ENCODE measurements around the gene JAK1. TPM values are rescaled to one million over a fixed set of nuclear protein-coding genes. Genes with fewer than 3 reads are reported as not detected.
A peak's percentile ranks its signal among the peaks of the same experiment; 100 is the strongest.

Gene JAK1
- total RNA-seq, result 10 to 100 TPM; 48.0 to 71.6 (median 66.5) TPM
- long read RNA-seq, partial matches to known transcripts, result 15 of 18 reads
- long read RNA-seq, other reads (novel, unspliced or antisense), result 3 of 18 reads

DNA sequence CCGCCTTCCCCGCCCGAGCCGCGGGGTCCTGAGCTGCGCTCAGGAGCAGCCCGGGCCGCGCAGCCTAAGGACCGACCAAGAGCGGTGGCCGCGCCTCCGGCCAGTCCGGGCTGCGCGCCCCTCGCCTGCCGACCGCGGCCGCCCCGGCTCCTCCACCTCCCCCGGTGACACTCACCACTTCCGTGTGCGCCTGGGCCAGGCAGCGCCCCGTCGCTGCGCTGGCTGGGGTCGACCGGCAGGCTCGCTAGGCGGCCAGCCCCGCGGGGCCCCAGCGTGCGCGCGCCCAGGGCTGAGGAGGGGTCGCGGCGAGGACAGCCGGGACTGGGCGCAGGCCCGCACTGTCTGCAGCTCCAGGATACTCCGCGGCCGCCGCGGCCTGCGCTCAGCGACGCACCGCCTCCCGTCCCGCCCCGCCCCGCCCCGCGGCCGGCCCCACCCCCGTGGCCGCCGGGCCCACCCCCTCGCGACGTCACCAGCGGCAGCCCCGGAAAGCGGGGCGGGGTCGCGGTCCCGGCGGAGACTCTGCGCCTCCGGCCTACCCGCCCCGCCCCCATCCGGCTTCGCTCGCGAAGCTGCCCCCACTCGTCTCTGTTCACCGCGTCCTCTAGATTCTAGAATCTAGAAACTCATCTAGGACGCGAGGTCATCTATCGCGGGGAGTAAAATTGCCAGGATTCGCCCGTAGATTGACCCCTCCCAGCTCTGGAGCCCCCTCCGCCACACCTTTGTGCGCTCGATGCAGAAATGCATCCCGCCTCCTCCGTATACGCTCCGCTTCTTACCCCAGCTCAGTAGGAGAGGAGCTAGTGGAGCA is at the start of gene JAK1:
JAK1 (minus strand) TSS at position 392 of the 814 bp plus-strand sequence. CDS start 80,285 bp downstream, outside the sequence.
- peak; percentile 97 for TF ChIP-seq POLR2A (IDR thresholded peaks at IDR 0.05)
- TF ChIP-seq, protein P1, sequence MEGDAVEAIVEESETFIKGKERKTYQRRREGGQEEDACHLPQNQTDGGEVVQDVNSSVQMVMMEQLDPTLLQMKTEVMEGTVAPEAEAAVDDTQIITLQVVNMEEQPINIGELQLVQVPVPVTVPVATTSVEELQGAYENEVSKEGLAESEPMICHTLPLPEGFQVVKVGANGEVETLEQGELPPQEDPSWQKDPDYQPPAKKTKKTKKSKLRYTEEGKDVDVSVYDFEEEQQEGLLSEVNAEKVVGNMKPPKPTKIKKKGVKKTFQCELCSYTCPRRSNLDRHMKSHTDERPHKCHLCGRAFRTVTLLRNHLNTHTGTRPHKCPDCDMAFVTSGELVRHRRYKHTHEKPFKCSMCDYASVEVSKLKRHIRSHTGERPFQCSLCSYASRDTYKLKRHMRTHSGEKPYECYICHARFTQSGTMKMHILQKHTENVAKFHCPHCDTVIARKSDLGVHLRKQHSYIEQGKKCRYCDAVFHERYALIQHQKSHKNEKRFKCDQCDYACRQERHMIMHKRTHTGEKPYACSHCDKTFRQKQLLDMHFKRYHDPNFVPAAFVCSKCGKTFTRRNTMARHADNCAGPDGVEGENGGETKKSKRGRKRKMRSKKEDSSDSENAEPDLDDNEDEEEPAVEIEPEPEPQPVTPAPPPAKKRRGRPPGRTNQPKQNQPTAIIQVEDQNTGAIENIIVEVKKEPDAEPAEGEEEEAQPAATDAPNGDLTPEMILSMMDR (IDR thresholded peaks at IDR 0.05), result peak in 1 of 4 donors; percentile 14
- H3K9me3 ChIP-seq, result no peaks in the 10 kb centered on the region
- no peaks in the 10 kb centered on the region for H3K27me3 ChIP-seq
- peak within 1 kb of the TSS; percentile 92 to 99 (median 97) for H3K27ac ChIP-seq
- no peaks in the 10 kb centered on the region for H3K36me3 ChIP-seq
- peak within 1 kb of the TSS; percentile 73 to 96 (median 85) for H3K4me3 ChIP-seq
- DNase-seq, result peak; percentile 92 to 95 (median 93)
- intact Hi-C loops (cut with DNase I), result loop anchor here in 1 of 2 donors (10.0 kb wide), 1 partner anchor 72 kb away; no protein-coding TSS in a partner anchor
- H3K4me1 ChIP-seq, result peaks cover 0 to 23% (median 5%) of the 10 kb centered on the region in 4 donors
- under 1% methylated on average over 17 of the region's 100 CpGs for WGBS (ENCODE audit: insufficient coverage, low coverage, low lambda C conversion rate, missing lambda C conversion rate)
- peak; percentile 87 to 93 (median 90) for ATAC-seq

- no peak for TF ChIP-seq POLR2A (IDR thresholded peaks at IDR 0.05)
- TF ChIP-seq, protein P1 (IDR thresholded peaks at IDR 0.05), result no peak
- intact Hi-C loops (cut with DNase I), result no loop called here
- no peaks in the 10 kb centered on the region for H3K36me3 ChIP-seq
- no peaks in the 10 kb centered on the region for H3K4me1 ChIP-seq
- no peak for DNase-seq
- H3K4me3 ChIP-seq, result no peak overlapping the region
- H3K27me3 ChIP-seq, result no peaks in the 10 kb centered on the region
- ATAC-seq, result no peak
- H3K27ac ChIP-seq, result no peak overlapping the region
- H3K9me3 ChIP-seq, result no peaks in the 10 kb centered on the region
Observed at GRCh38 chr1:65014321-65014720, 48.0 kb upstream of the JAK1 start.

GRCh38 chr1:65011983-65012382 is 45.6 kb upstream of the JAK1 start:
- Histone ChIP-seq H3K27ac (no peak overlapping the region), H3K4me1 (no peaks in the 10 kb centered on the region), H3K27me3 (no peaks in the 10 kb centered on the region), H3K36me3 (no peaks in the 10 kb centered on the region), H3K4me3 (no peak overlapping the region), H3K9me3 (no peaks in the 10 kb centered on the region)
- ATAC-seq (no peak), DNase-seq (no peak)
- intact Hi-C loops (cut with DNase I), result no loop called here
- TF ChIP-seq, protein P1 (IDR thresholded peaks at IDR 0.05), result no peak
- TF ChIP-seq POLR2A (IDR thresholded peaks at IDR 0.05), result no peak
- WGBS (ENCODE audit: insufficient coverage, low coverage, low lambda C conversion rate, missing lambda C conversion rate), result 100% methylated on average over 2 of the region's 2 CpGs

- H3K4me1 ChIP-seq, result no peaks in the 10 kb centered on the region
- TF ChIP-seq, protein P1 (IDR thresholded peaks at IDR 0.05), result no peak
- no peak for TF ChIP-seq POLR2A (IDR thresholded peaks at IDR 0.05)
- H3K4me3 ChIP-seq, result no peak overlapping the region
- 70% methylated on average over 4 of the region's 5 CpGs for WGBS (ENCODE audit: insufficient coverage, low coverage, low lambda C conversion rate, missing lambda C conversion rate)
- no peaks in the 10 kb centered on the region for H3K27me3 ChIP-seq
- intact Hi-C loops (cut with DNase I), result no loop called here
- no peaks in the 10 kb centered on the region for H3K36me3 ChIP-seq
- ATAC-seq, result no peak
- no peak overlapping the region for H3K27ac ChIP-seq
- no peak for DNase-seq
- H3K9me3 ChIP-seq, result no peaks in the 10 kb centered on the region
Observed at GRCh38 chr1:65009724-65010420, 43.5 kb upstream of the JAK1 start.
